Spleen (tissue), 7 donors: ENCODE results near the gene DDX51.

Experiments used
- CTCF ChIP-seq, 11 experiments: fragments of 200-600 bp in 7 of 11; fragments of 450-650 bp in 4 of 11; sonication (generic) in 4 of 11; IDR thresholded peaks in 8 of 11; conservative IDR thresholded peaks in 3 of 11; 1 replicate in 7 of 11; 2 replicates in 4 of 11; pipeline versions ENCODE4 v1.4.0 to v1.8.0; 2016 to 2021; ENCODE audit warnings: antibody characterized with exemption in 11 of 11, inconsistent platforms in 4 of 11, mild to moderate bottlenecking in 1 of 11
- POLR2A ChIP-seq, 3 donors: fragments of 450-650 bp; IDR thresholded peaks; one replicate each; pipeline ENCODE4 v1.5.1; 2017; ENCODE audit warnings: antibody characterized with exemption in 3 of 3, mild to moderate bottlenecking in 1 of 3
- donor health status: DM: no; HTN: no; CAD: no; lungs with moderate emphysema.
- donor health status: DM: no; HTN: no; CAD: no.
- donor health status: DM: no; HTN: no; CAD: no.

GRCh38 chr12:132190834-132191500 lies 46.8 kb upstream of the DDX51 start:
- TF ChIP-seq CTCF (IDR thresholded peaks at IDR 0.05 in 8 of 11, conservative IDR thresholded peaks at IDR 0.05 in 3 of 11) (no peak), POLR2A (IDR thresholded peaks at IDR 0.05) (no peak)
